GM23248 (cell line): ENCODE data around the gene MIB2.

Experiments
- EZH2 ChIP-seq: fragments of 200-600 bp; sonication (generic); IDR thresholded peaks from 2 replicates; pipeline ENCODE4 v1.6.1; 2018; ENCODE audit warnings: antibody characterized with exemption, mild to moderate bottlenecking; ENCODE audit not compliant: insufficient read depth, poor library complexity, severe bottlenecking
- EZH2phosphoT487 ChIP-seq: fragments of 200-600 bp; sonication (generic); IDR thresholded peaks from 2 replicates; pipeline ENCODE4 v1.6.1; 2018; ENCODE audit warnings: antibody characterized with exemption, moderate library complexity, mild to moderate bottlenecking, low read depth; ENCODE audit not compliant: insufficient read depth

DNA sequence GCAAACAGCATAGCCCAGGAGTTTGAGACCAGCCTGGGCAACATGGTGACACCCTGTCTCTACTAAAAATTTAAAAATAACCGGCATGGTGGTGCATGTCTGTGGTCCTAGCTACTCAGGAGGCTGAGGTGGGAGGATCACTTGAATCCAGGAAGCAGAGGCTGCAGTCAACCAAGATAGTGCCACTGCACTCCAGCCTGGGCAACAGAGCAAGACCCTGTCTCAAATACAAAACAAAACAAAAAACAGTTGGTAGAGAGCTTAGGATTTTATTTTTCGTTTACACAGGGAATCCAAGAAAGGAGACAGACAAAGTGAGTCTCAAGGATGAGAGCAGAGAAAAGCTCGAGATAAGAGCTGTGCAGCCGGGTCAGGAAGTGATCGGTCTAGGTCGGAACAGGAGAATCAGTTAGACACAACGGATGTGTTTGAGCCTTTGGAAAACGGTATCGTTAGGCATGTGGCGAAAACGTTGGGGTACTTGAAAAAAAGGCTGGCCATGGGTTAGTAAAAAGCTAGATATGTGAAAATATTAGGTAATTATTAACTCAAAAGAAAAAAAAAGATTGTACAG is 1.7 kb upstream of the MIB2 start:
- TF ChIP-seq EZH2 (no peak), EZH2phosphoT487 (no peak)
